Neutrophil (primary cell): ENCODE measurements around the gene DDC.

ENCODE experiments used
- H3K27ac ChIP-seq: fragments of 200-600 bp; sonication (generic); 2 replicates; pipeline ENCODE4 v1.5.1; 2016; ENCODE audit warnings: mild to moderate bottlenecking, moderate library complexity
- H3K27me3 ChIP-seq: fragments of 200-600 bp; sonication (generic); 2 replicates; pipeline ENCODE4 v1.6.0; 2016; ENCODE audit warnings: mild to moderate bottlenecking
- H3K36me3 ChIP-seq: fragments of 200-600 bp; sonication (generic); 2 replicates; pipeline ENCODE4 v1.5.1; 2017
- H3K4me1 ChIP-seq, 2 experiments: fragments of 200-600 bp in 1 of 2; sonication (generic) in 1 of 2; 1 replicate in 1 of 2; 2 replicates in 1 of 2; pipeline versions ENCODE4 v1.5.1 to v1.6.1; 2013 to 2016; ENCODE audit warnings: low read depth in 1 of 2, low read length in 1 of 2, mild to moderate bottlenecking in 1 of 2, moderate library complexity in 1 of 2; ENCODE audit not compliant: control insufficient read depth in 1 of 2, insufficient read depth in 1 of 2
- H3K4me3 ChIP-seq, 2 experiments: fragments of 200-600 bp in 1 of 2; sonication (generic) in 1 of 2; 1 replicate in 1 of 2; 2 replicates in 1 of 2; pipeline ENCODE4 v1.5.1; 2013 to 2016; ENCODE audit warnings: low read depth in 1 of 2, low read length in 1 of 2, mild to moderate bottlenecking in 1 of 2, moderate library complexity in 1 of 2
- H3K9me3 ChIP-seq: fragments of 200-600 bp; sonication (generic); 2 replicates; pipeline ENCODE4 v1.5.1; 2016
- CTCF ChIP-seq: fragments of 200-600 bp; sonication (generic); IDR thresholded peaks from 2 replicates; pipeline ENCODE4 v1.5.1; 2016; ENCODE audit warnings: antibody characterized with exemption

DDC gene

GRCh38 chr7:50449501-50449880 is 115.7 kb downstream of the DDC start:
- Histone ChIP-seq H3K27me3 (no peaks in the 10 kb centered on the region), H3K9me3 (no peaks in the 10 kb centered on the region), H3K4me1 (peaks cover 12 to 15% of the 10 kb centered on the region in 2 experiments), H3K36me3 (peaks cover 24% of the 10 kb centered on the region), H3K4me3 (peak overlapping the region; percentile 84), H3K27ac (peak overlapping the region; percentile 56)
- TF ChIP-seq CTCF: no peak

GRCh38 chr7:50448823-50449222 is 116.4 kb downstream of the DDC start:
- no peaks in the 10 kb centered on the region for H3K9me3 ChIP-seq
- TF ChIP-seq CTCF: no peak
- no peak overlapping the region for H3K27ac ChIP-seq
- no peak overlapping the region for H3K4me3 ChIP-seq
- H3K36me3 ChIP-seq: peaks cover 30% of the 10 kb centered on the region
- peaks cover 12 to 15% of the 10 kb centered on the region in 2 experiments for H3K4me1 ChIP-seq
- no peaks in the 10 kb centered on the region for H3K27me3 ChIP-seq

- Histone ChIP-seq H3K4me1 (peaks cover 12 to 15% of the 10 kb centered on the region in 2 experiments), H3K4me3 (no peak overlapping the region), H3K36me3 (peaks cover 30% of the 10 kb centered on the region), H3K9me3 (no peaks in the 10 kb centered on the region), H3K27me3 (no peaks in the 10 kb centered on the region), H3K27ac (no peak overlapping the region)
- TF ChIP-seq CTCF: no peak
Observed at GRCh38 chr7:50446542-50446960, 118.7 kb downstream of the DDC start.

GRCh38 chr7:50436133-50436806 is 128.9 kb downstream of the DDC start:
- no peak overlapping the region for H3K4me3 ChIP-seq
- no peaks in the 10 kb centered on the region for H3K4me1 ChIP-seq
- H3K9me3 ChIP-seq: no peaks in the 10 kb centered on the region
- H3K27me3 ChIP-seq: no peaks in the 10 kb centered on the region
- no peaks in the 10 kb centered on the region for H3K36me3 ChIP-seq
- no peak for TF ChIP-seq CTCF
- no peak overlapping the region for H3K27ac ChIP-seq

GRCh38 chr7:50431722-50432305 is 133.4 kb downstream of the DDC start:
- Histone ChIP-seq H3K36me3 (no peaks in the 10 kb centered on the region), H3K4me3 (no peak overlapping the region), H3K9me3 (no peaks in the 10 kb centered on the region), H3K27me3 (no peaks in the 10 kb centered on the region), H3K27ac (no peak overlapping the region), H3K4me1 (no peaks in the 10 kb centered on the region)
- TF ChIP-seq CTCF: no peak
